ENCODE results near the gene ITGA8. TPM values are rescaled to one million over a fixed set of nuclear protein-coding genes. Genes with fewer than 3 reads are reported as not detected.
"Not testable (repeated sequence)": the region's sequence is repeated elsewhere in the genome, so short reads cannot be mapped to it uniquely, and the experiment has no call there.

ITGA8 gene
- polyA plus RNA-seq, 4 donors, result 0.81 to 13.7 (median 2.6) TPM; not detected in 1

- Histone ChIP-seq H3K36me3 (ENCODE audit: control insufficient read depth in 3 of 3, insufficient read depth in 2 of 3, low read depth in 1 of 3, low read length in 3 of 3) (no peaks in the 10 kb centered on the region), H3K4me1 (ENCODE audit: control insufficient read depth in 3 of 3, insufficient read depth in 2 of 3, low read depth in 1 of 3, low read length in 2 of 3) (no peaks in the 10 kb centered on the region), H3K27me3 (ENCODE audit: control insufficient read depth in 3 of 3, insufficient read depth in 3 of 3, low read length in 3 of 3) (no peaks in the 10 kb centered on the region), H3K4me3 (ENCODE audit: low read depth in 1 of 3, low read length in 3 of 3) (no peak overlapping the region), H3K9me3 (ENCODE audit: control insufficient read depth in 2 of 2, insufficient read depth in 1 of 2, low read depth in 1 of 2, low read length in 1 of 2) (no peaks in the 10 kb centered on the region), H3K27ac (ENCODE audit: low read depth in 1 of 3, low read length in 2 of 3) (no peak overlapping the region)
- 94 to 96% (median 96%) methylated on average over 3 of the region's 3 CpGs for WGBS, 3 donors
- no peak for FAIRE-seq
- no peak for DNase-seq
Observed at GRCh38 chr10:15570738-15571339, 148.9 kb downstream of the ITGA8 start.

- DNase-seq, result no peak
- Histone ChIP-seq H3K27me3 (ENCODE audit: control insufficient read depth in 3 of 3, insufficient read depth in 3 of 3, low read length in 3 of 3) (no peaks in the 10 kb centered on the region), H3K9me3 (ENCODE audit: control insufficient read depth in 2 of 2, insufficient read depth in 1 of 2, low read depth in 1 of 2, low read length in 1 of 2) (no peaks in the 10 kb centered on the region), H3K4me3 (ENCODE audit: low read depth in 1 of 3, low read length in 3 of 3) (no peak overlapping the region), H3K4me1 (ENCODE audit: control insufficient read depth in 3 of 3, insufficient read depth in 2 of 3, low read depth in 1 of 3, low read length in 2 of 3) (no peaks in the 10 kb centered on the region), H3K36me3 (ENCODE audit: control insufficient read depth in 3 of 3, insufficient read depth in 2 of 3, low read depth in 1 of 3, low read length in 3 of 3) (no peaks in the 10 kb centered on the region), H3K27ac (ENCODE audit: low read depth in 1 of 3, low read length in 2 of 3) (no peak overlapping the region)
- FAIRE-seq, result no peak
- 68 to 87% (median 81%) methylated on average over 1 of the region's 1 CpG for WGBS, 3 donors
Observed at GRCh38 chr10:15567952-15568351, 151.8 kb downstream of the ITGA8 start.

GRCh38 chr10:15563246-15563645, 156.5 kb downstream of the ITGA8 start:
- no peak for DNase-seq
- no peaks in the 10 kb centered on the region for H3K4me1 ChIP-seq (ENCODE audit: control insufficient read depth in 3 of 3, insufficient read depth in 2 of 3, low read depth in 1 of 3, low read length in 2 of 3)
- 100% methylated on average over 1 of the region's 1 CpG for WGBS, 3 donors
- H3K36me3 ChIP-seq (ENCODE audit: control insufficient read depth in 3 of 3, insufficient read depth in 2 of 3, low read depth in 1 of 3, low read length in 3 of 3), result no peaks in the 10 kb centered on the region
- H3K27me3 ChIP-seq (ENCODE audit: control insufficient read depth in 3 of 3, insufficient read depth in 3 of 3, low read length in 3 of 3), result no peaks in the 10 kb centered on the region
- no peak overlapping the region for H3K4me3 ChIP-seq (ENCODE audit: low read depth in 1 of 3, low read length in 3 of 3)
- no peak overlapping the region for H3K27ac ChIP-seq (ENCODE audit: low read depth in 1 of 3, low read length in 2 of 3)
- no peaks in the 10 kb centered on the region for H3K9me3 ChIP-seq (ENCODE audit: control insufficient read depth in 2 of 2, insufficient read depth in 1 of 2, low read depth in 1 of 2, low read length in 1 of 2)
- FAIRE-seq, result no peak

GRCh38 chr10:15562578-15562977, 157.1 kb downstream of the ITGA8 start:
- no peak overlapping the region for H3K4me3 ChIP-seq (ENCODE audit: low read depth in 1 of 3, low read length in 3 of 3)
- H3K36me3 ChIP-seq (ENCODE audit: control insufficient read depth in 3 of 3, insufficient read depth in 2 of 3, low read depth in 1 of 3, low read length in 3 of 3), result no peaks in the 10 kb centered on the region
- WGBS, 3 donors, result 62 to 86% (median 69%) methylated on average over 5 of the region's 5 CpGs
- DNase-seq, result no peak
- no peak for FAIRE-seq
- H3K27me3 ChIP-seq (ENCODE audit: control insufficient read depth in 3 of 3, insufficient read depth in 3 of 3, low read length in 3 of 3), result no peaks in the 10 kb centered on the region
- no peak overlapping the region for H3K27ac ChIP-seq (ENCODE audit: low read depth in 1 of 3, low read length in 2 of 3)
- no peaks in the 10 kb centered on the region for H3K4me1 ChIP-seq (ENCODE audit: control insufficient read depth in 3 of 3, insufficient read depth in 2 of 3, low read depth in 1 of 3, low read length in 2 of 3)
- no peaks in the 10 kb centered on the region for H3K9me3 ChIP-seq (ENCODE audit: control insufficient read depth in 2 of 2, insufficient read depth in 1 of 2, low read depth in 1 of 2, low read length in 1 of 2)

GRCh38 chr10:15562116-15562515, 157.6 kb downstream of the ITGA8 start:
- no peak overlapping the region for H3K27ac ChIP-seq (ENCODE audit: low read depth in 1 of 3, low read length in 2 of 3)
- H3K4me1 ChIP-seq (ENCODE audit: control insufficient read depth in 3 of 3, insufficient read depth in 2 of 3, low read depth in 1 of 3, low read length in 2 of 3), result no peaks in the 10 kb centered on the region
- no peaks in the 10 kb centered on the region for H3K36me3 ChIP-seq (ENCODE audit: control insufficient read depth in 3 of 3, insufficient read depth in 2 of 3, low read depth in 1 of 3, low read length in 3 of 3)
- DNase-seq (no peak), FAIRE-seq (no peak)
- no peaks in the 10 kb centered on the region for H3K27me3 ChIP-seq (ENCODE audit: control insufficient read depth in 3 of 3, insufficient read depth in 3 of 3, low read length in 3 of 3)
- 82 to 94% (median 85%) methylated on average over 10 of the region's 10 CpGs for WGBS, 3 donors
- no peaks in the 10 kb centered on the region for H3K9me3 ChIP-seq (ENCODE audit: control insufficient read depth in 2 of 2, insufficient read depth in 1 of 2, low read depth in 1 of 2, low read length in 1 of 2)
- no peak overlapping the region for H3K4me3 ChIP-seq (ENCODE audit: low read depth in 1 of 3, low read length in 3 of 3)

GRCh38 chr10:15558136-15558535, 161.6 kb downstream of the ITGA8 start:
- H3K4me3 ChIP-seq (ENCODE audit: low read depth in 1 of 3, low read length in 3 of 3), result no peak overlapping the region
- DNase-seq (no peak), FAIRE-seq (no peak)
- 54 to 66% (median 54%) methylated on average over 5 of the region's 5 CpGs for WGBS, 3 donors
- no peak overlapping the region for H3K27ac ChIP-seq (ENCODE audit: low read depth in 1 of 3, low read length in 2 of 3)
- peaks cover 0 to 4% of the 10 kb centered on the region in 2 donors for H3K9me3 ChIP-seq (ENCODE audit: control insufficient read depth in 2 of 2, insufficient read depth in 1 of 2, low read depth in 1 of 2, low read length in 1 of 2)
- no peaks in the 10 kb centered on the region for H3K4me1 ChIP-seq (ENCODE audit: control insufficient read depth in 3 of 3, insufficient read depth in 2 of 3, low read depth in 1 of 3, low read length in 2 of 3)
- H3K36me3 ChIP-seq (ENCODE audit: control insufficient read depth in 3 of 3, insufficient read depth in 2 of 3, low read depth in 1 of 3, low read length in 3 of 3), result no peaks in the 10 kb centered on the region
- H3K27me3 ChIP-seq (ENCODE audit: control insufficient read depth in 3 of 3, insufficient read depth in 3 of 3, low read length in 3 of 3), result no peaks in the 10 kb centered on the region

- WGBS, 3 donors, result 42 to 69% (median 62%) methylated on average over 3 of the region's 3 CpGs
Observed at GRCh38 chr10:15557168-15557567, 162.6 kb downstream of the ITGA8 start.

GRCh38 chr10:15550950-15551349, 168.8 kb downstream of the ITGA8 start:
- Histone ChIP-seq H3K4me3 (ENCODE audit: low read depth in 1 of 3, low read length in 3 of 3) (no peak overlapping the region), H3K27me3 (ENCODE audit: control insufficient read depth in 3 of 3, insufficient read depth in 3 of 3, low read length in 3 of 3) (no peaks in the 10 kb centered on the region), H3K9me3 (ENCODE audit: control insufficient read depth in 2 of 2, insufficient read depth in 1 of 2, low read depth in 1 of 2, low read length in 1 of 2) (peaks cover 0 to 4% of the 10 kb centered on the region in 2 donors), H3K36me3 (ENCODE audit: control insufficient read depth in 3 of 3, insufficient read depth in 2 of 3, low read depth in 1 of 3, low read length in 3 of 3) (no peaks in the 10 kb centered on the region), H3K4me1 (ENCODE audit: control insufficient read depth in 3 of 3, insufficient read depth in 2 of 3, low read depth in 1 of 3, low read length in 2 of 3) (no peaks in the 10 kb centered on the region), H3K27ac (ENCODE audit: low read depth in 1 of 3, low read length in 2 of 3) (no peak overlapping the region)
- WGBS, 3 donors, result 75 to 88% (median 80%) methylated on average over 3 of the region's 3 CpGs
- DNase-seq, result no peak
- FAIRE-seq, result no peak

More at GRCh38 chr10:15557168-15557567, 162.6 kb downstream of the ITGA8 start:
- H3K4me3 ChIP-seq (ENCODE audit: low read depth in 1 of 3, low read length in 3 of 3); H3K27me3 ChIP-seq (ENCODE audit: control insufficient read depth in 3 of 3, insufficient read depth in 3 of 3, low read length in 3 of 3); H3K9me3 ChIP-seq (ENCODE audit: control insufficient read depth in 2 of 2, insufficient read depth in 1 of 2, low read depth in 1 of 2, low read length in 1 of 2); DNase-seq; H3K4me1 ChIP-seq (ENCODE audit: control insufficient read depth in 3 of 3, insufficient read depth in 2 of 3, low read depth in 1 of 3, low read length in 2 of 3); FAIRE-seq; H3K36me3 ChIP-seq (ENCODE audit: control insufficient read depth in 3 of 3, insufficient read depth in 2 of 3, low read depth in 1 of 3, low read length in 3 of 3); H3K27ac ChIP-seq (ENCODE audit: low read depth in 1 of 3, low read length in 2 of 3): not testable (repeated sequence)

- Histone ChIP-seq H3K9me3 (ENCODE audit: control insufficient read depth in 2 of 2, insufficient read depth in 1 of 2, low read depth in 1 of 2, low read length in 1 of 2) (no peaks in the 10 kb centered on the region), H3K27ac (ENCODE audit: low read depth in 1 of 3, low read length in 2 of 3) (no peak overlapping the region), H3K4me1 (ENCODE audit: control insufficient read depth in 3 of 3, insufficient read depth in 2 of 3, low read depth in 1 of 3, low read length in 2 of 3) (no peaks in the 10 kb centered on the region), H3K27me3 (ENCODE audit: control insufficient read depth in 3 of 3, insufficient read depth in 3 of 3, low read length in 3 of 3) (no peaks in the 10 kb centered on the region), H3K4me3 (ENCODE audit: low read depth in 1 of 3, low read length in 3 of 3) (no peak overlapping the region), H3K36me3 (ENCODE audit: control insufficient read depth in 3 of 3, insufficient read depth in 2 of 3, low read depth in 1 of 3, low read length in 3 of 3) (no peaks in the 10 kb centered on the region)
- WGBS, 3 donors, result 27 to 64% (median 45%) methylated on average over 8 of the region's 8 CpGs
- FAIRE-seq (no peak), DNase-seq (no peak)
Observed at GRCh38 chr10:15548331-15548730, 171.4 kb downstream of the ITGA8 start.

All from small intestine (tissue), 7 donors.